ENCODE results near the gene LRP8. TPM values are rescaled to one million over a fixed set of nuclear protein-coding genes. Genes with fewer than 3 reads are reported as not detected.

LRP8 gene
- total RNA-seq, 1 donor from 2014 or later: 7.1 TPM

GRCh38 chr1:53294061-53294460 lies 33.8 kb downstream of the LRP8 start:
- H3K27me3 Mint-ChIP-seq (ENCODE audit: low read depth): no peaks in the 10 kb centered on the region
- H3K27ac Mint-ChIP-seq (ENCODE audit: unreplicated experiment): no peak overlapping the region
- H3K4me3 Mint-ChIP-seq (ENCODE audit: unreplicated experiment): no peak overlapping the region
- H3K36me3 Mint-ChIP-seq (ENCODE audit: low read depth): no peaks in the 10 kb centered on the region
- peaks cover 34% of the 10 kb centered on the region for H3K4me1 Mint-ChIP-seq (ENCODE audit: low read depth)
- H3K9me3 Mint-ChIP-seq (ENCODE audit: low read depth): no peaks in the 10 kb centered on the region
- TF ChIP-seq CTCF (IDR thresholded peaks at IDR 0.05): no peak
- no peak for DNase-seq (ENCODE audit: low spot score)

- no peaks in the 10 kb centered on the region for H3K36me3 Mint-ChIP-seq (ENCODE audit: low read depth)
- peaks cover 26% of the 10 kb centered on the region for H3K4me1 Mint-ChIP-seq (ENCODE audit: low read depth)
- no peaks in the 10 kb centered on the region for H3K9me3 Mint-ChIP-seq (ENCODE audit: low read depth)
- no peak for TF ChIP-seq CTCF (IDR thresholded peaks at IDR 0.05)
- DNase-seq (ENCODE audit: low spot score): no peak
- H3K27ac Mint-ChIP-seq (ENCODE audit: unreplicated experiment): no peak overlapping the region
- no peak overlapping the region for H3K4me3 Mint-ChIP-seq (ENCODE audit: unreplicated experiment)
- H3K27me3 Mint-ChIP-seq (ENCODE audit: low read depth): no peaks in the 10 kb centered on the region
Measured at GRCh38 chr1:53293123-53293522, 34.7 kb downstream of the LRP8 start.

- Mint-ChIP-seq H3K9me3 (ENCODE audit: low read depth) (no peaks in the 10 kb centered on the region), H3K4me3 (ENCODE audit: unreplicated experiment) (no peak overlapping the region), H3K27ac (ENCODE audit: unreplicated experiment) (peak overlapping the region; percentile 32), H3K4me1 (ENCODE audit: low read depth) (peaks cover 24% of the 10 kb centered on the region), H3K36me3 (ENCODE audit: low read depth) (no peaks in the 10 kb centered on the region), H3K27me3 (ENCODE audit: low read depth) (no peaks in the 10 kb centered on the region)
- DNase-seq (ENCODE audit: low spot score): no peak
- TF ChIP-seq CTCF (IDR thresholded peaks at IDR 0.05): no peak
Measured at GRCh38 chr1:53292690-53293089, 35.2 kb downstream of the LRP8 start.

GRCh38 chr1:53291574-53291973 lies 36.3 kb downstream of the LRP8 start:
- no peaks in the 10 kb centered on the region for H3K36me3 Mint-ChIP-seq (ENCODE audit: low read depth)
- no peak overlapping the region for H3K4me3 Mint-ChIP-seq (ENCODE audit: unreplicated experiment)
- peak; percentile 32 for TF ChIP-seq CTCF (IDR thresholded peaks at IDR 0.05)
- no peaks in the 10 kb centered on the region for H3K9me3 Mint-ChIP-seq (ENCODE audit: low read depth)
- peaks cover 24% of the 10 kb centered on the region for H3K4me1 Mint-ChIP-seq (ENCODE audit: low read depth)
- no peaks in the 10 kb centered on the region for H3K27me3 Mint-ChIP-seq (ENCODE audit: low read depth)
- DNase-seq (ENCODE audit: low spot score): no peak
- no peak overlapping the region for H3K27ac Mint-ChIP-seq (ENCODE audit: unreplicated experiment)

- Mint-ChIP-seq H3K36me3 (ENCODE audit: low read depth) (no peaks in the 10 kb centered on the region), H3K4me3 (ENCODE audit: unreplicated experiment) (no peak overlapping the region), H3K27me3 (ENCODE audit: low read depth) (no peaks in the 10 kb centered on the region), H3K4me1 (ENCODE audit: low read depth) (peaks cover 12% of the 10 kb centered on the region), H3K27ac (ENCODE audit: unreplicated experiment) (no peak overlapping the region), H3K9me3 (ENCODE audit: low read depth) (no peaks in the 10 kb centered on the region)
- DNase-seq (ENCODE audit: low spot score): no peak
- TF ChIP-seq CTCF (IDR thresholded peaks at IDR 0.05): no peak
Measured at GRCh38 chr1:53288790-53289429, 39.0 kb downstream of the LRP8 start.

Data from chondrocyte (in vitro differentiated cells).